Raji (cell line): ENCODE data around the gene ADARB1.

Source experiments
- POLR2A ChIP-seq: IDR thresholded peaks from 2 replicates; pipeline ENCODE4 v1.6.1; 2011; ENCODE audit warnings: low read depth, low read length, control low read depth; ENCODE audit not compliant: insufficient read depth

Gene ADARB1

DNA sequence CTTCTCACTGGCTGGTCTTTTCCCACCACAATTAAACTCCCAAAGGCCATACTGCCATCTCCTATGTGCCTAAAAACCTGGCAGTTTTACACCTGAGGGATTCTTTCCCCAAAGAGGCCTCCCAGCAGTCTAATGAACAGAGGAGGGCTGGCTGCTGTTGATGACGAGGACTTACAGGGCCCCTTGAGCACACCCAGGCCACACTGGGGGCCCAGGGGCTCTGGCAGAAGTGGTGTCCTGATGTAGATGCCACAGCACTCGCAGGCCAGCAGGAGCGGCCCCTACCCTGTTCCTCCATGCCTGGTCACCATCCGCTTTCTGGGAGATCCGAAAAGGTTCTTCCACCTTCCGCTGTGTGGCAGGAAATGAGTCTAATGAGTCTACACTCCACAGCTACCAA is 189.2 kb downstream of the ADARB1 start:
- no peak for TF ChIP-seq POLR2A

DNA sequence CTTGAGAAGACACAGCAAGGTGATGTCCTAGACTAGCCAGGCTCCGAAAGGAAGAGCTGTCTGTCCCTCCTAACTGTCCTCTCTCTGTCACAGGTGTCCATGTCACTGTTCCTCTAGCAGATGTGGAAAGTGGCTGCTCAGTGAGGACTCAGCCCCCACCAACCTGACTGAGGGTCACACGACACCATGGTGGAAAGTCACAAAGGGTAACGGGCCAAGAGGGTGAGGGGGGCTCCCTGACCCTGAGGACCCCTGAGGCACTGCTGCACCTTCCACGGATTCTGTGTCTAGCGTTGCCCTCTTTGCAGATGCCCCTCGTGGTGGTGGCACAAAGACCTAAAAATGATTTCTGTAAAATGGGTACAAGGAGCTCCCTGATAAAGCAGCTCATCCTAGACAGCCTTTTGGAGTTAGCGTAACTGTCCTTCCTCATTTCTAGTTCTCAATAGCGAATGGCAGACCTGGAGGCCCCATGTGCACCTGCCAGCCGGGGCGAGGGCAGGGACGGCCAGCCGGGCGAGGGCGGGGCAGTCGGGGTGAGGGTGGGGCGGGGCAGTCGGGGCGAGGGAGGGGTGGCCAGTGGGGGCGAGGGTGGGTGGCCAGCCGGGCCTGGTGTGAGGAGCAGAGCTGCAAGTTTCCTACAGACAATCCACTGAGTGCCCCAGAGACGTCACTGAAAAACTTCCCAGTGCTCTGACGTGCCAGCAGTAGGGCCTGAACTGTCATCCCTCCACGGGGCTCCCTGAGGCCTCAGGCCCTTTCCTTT is 189.9 kb downstream of the ADARB1 start:
- no peak for TF ChIP-seq POLR2A

DNA sequence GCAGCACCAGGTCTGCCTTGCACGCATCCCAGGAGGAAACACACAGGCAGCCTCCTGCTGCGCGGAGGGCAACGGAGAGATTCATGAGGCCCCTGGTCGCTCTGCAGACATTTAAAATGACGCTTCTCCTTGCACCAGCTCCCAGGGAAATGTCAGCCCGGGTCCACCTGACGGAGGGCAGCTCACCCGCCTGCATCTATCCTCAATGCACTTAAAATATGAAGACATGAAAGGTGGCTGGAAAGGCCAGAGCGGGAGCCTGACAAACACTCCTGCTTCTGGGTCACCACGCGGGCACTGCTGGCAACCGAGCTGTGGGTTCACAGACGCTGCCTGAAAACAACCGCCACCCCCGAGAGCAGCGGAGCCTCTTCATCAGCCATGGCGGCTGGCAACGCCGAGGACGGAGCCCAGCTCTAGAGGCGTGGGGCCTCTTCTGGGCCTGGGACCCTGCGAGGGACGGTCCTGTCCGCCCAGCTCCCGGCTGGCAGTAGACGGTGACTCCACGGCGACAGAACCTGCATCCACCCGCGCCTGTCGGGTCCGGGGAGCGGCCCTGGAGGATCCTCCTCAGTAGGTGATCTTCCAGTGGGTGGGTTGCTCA is 190.6 kb downstream of the ADARB1 start:
- no peak for TF ChIP-seq POLR2A

DNA sequence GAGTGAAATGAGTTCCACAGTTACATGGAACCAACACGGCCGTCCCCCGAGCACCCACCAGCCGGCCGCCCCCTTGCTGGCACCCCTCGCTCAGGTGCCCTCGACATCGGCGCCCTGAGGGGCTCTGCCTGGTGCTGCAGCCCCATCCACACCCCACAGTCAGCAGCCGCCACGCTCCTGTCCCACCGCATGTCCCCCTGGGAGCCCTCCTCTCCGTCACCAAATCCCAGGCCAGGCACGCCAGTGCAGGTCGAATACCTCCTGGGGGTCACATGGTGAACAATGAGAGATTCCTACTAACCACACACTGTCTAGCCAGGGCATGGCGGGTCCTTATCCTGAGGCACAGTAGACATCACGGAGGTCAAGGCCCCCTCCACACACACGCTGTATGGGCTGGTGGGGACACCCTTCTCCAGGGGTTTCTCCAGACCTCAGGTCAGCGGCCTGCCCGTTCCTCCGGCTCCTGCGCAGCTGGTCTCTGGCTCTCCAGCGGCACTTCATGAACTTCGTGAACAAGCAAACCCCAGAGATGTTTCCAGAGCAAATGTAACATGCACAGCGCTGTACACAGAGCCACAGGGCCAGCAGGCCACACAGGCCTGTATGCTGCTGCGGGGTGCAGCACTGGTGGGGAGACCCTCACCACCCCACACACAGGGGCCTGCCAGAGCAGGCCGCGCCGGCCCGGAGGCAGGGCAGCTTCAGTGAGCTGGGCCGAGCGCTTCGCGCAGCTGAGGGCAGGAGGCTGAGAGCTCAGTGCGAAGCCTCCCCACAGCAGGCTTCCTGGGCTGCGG is 191.5 kb downstream of the ADARB1 start:
- no peak for TF ChIP-seq POLR2A

DNA sequence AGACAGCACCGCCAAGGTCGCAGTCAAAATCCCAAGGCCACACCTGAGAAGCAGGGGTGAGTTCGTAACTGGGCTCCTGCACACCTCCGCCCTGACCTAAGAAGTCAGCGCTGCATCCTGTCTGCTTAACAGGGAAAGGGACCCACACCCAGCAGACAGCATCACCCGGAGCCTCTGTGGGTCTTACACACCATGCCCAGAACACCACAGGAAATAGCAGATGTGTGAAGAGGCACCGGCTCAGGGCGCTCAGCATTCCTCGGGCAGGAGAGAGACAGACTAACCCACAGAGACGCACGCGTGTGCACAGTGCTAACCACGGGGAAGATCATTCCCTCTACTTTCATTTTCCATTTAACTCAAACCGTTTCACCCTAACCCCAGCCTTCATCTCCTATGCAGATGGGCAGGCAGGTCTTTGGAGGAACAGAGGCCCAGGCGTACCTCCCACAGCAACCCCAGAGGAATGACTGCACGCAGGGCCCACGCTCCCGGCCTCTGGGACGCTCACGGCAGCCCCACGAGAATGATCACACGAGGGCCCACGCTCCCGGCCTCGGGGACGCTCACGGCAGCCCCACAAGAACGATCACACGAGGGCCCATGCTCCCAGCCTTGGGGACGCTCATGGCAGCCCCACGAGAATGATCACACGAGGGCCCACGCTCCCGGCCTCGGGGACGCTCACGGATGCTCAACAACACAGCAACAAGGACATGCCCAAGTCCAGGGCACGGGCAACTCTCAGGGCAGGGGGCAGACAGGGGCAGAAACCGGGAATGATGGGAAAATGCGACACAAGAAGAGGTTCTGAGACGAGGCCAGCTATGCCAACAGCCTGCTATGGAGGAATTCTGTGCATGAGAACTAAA is 192.4 kb downstream of the ADARB1 start:
- no peak for TF ChIP-seq POLR2A

DNA sequence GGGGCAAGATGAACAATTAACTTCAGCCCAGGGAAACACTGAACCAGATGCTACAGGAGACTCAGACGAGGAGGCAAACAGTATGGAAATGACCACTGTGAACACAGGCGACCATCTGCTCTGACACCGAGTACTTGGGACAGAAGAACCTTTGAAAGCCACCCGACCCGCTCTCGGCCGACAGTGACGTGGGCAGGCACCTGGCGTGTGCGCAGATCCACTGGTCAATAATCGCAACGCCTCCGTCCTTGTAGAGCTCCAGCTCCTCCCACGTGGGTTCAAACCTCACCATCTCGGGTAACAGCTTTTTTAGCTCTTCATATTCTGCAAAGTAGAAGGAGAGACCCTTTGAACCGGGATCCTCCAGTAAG is 193.0 kb downstream of the ADARB1 start:
- TF ChIP-seq POLR2A = no peak

DNA sequence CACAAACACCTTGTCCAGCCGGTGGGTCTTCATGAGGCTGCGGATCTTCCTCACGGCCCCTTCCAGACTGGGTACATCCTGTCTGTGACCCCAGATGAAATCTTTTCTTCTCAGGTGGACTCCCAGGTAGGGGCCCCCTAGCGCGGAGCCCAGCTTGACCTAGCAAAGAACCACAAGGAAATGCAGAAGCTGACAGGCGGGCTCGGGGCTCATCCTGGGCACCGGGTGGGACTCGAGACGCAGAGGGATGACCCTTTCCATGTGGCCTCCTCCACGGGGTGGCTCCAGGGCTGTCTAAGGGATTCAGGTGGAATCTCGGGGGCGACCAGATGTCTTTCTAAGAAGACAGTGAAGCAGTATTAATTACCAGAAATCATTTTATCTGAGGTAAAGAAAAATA is 195.5 kb downstream of the ADARB1 start:
- TF ChIP-seq POLR2A = no peak

DNA sequence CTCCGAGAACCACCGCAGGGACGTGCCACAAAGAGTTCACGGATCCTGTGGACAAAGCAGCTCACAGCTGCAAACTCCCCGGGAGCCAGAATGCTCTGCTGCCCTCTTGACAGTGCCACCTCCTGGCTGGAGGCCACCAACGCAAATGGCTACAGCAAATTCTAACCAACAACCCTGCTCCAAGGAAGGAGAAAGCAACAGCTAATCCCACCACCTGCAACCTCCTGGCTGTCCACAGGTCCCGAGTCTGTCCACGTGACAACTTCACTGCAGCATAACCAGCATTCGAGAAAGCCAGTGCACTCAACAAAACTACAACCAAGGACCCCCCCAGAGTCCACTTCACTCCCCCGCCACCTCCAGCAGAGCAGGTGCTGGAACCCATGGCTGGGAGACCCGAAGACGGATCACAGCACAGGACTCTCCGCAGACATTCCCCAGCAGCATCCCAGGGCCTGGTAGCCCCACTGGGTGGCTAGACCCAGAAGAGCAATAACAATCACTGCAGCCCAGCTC is 196.0 kb downstream of the ADARB1 start:
- no peak for TF ChIP-seq POLR2A
